ENCODE results near the gene EFCAB12.
"Not testable (repeated sequence)": the region's sequence is repeated elsewhere in the genome, so short reads cannot be mapped to it uniquely, and the experiment has no call there.

Gene EFCAB12

DNA sequence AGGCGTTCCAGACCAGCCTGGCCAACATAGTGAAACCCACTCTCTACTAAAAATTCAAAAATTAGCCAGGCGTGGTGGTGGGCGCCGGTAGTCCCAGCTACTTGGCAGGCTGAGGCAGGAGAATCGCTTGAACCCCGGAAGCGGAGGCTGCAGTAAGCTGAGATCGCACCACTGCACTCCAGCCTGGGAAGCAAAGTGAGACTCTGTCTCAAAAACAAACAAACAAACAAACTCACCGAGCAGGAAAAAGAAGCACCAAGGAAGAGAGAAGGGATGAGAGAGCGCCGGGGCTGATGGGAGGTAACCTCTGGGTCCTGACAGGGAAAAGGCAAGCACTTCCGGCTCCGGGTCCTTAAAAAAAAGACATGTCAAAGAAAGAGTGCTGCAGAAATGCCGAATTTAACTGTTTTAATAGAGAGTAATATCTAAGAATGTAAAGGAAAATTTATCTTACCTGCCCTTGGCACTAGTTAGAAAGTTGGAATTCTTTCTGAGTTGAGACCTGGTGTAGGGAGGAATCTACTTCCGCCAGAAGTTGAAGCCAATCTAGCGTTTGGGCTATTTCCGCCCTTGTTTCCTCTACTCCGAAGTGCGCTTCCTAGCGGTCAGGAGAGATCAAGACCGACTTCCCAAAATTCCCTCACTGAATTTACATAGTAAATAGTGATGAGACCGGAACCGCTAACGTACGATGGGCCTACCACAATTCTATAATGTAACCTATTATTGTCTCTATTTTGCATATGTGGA, 29.1 kb downstream of the EFCAB12 start:
- DNase-seq (peak; percentile 86), ATAC-seq (ENCODE audit: insufficient read depth, low read depth) (peak; percentile 89)
- H3K4me2 ChIP-seq (ENCODE audit: insufficient read depth, low read length), result peak overlapping the region; percentile 85
- peaks cover 50% of the 10 kb centered on the region for H3K79me2 ChIP-seq (ENCODE audit: insufficient read depth, low read length)
- no peaks in the 10 kb centered on the region for H3K27me3 ChIP-seq (ENCODE audit: insufficient read depth, low read length, poor library complexity)
- peak overlapping the region; percentile 85 for H3K27ac ChIP-seq (ENCODE audit: low read length)
- H3K4me3 ChIP-seq (ENCODE audit: low read depth in 1 of 2, low read length in 2 of 2), result peak overlapping the region; percentile 89 to 92
- TF ChIP-seq, protein P1, sequence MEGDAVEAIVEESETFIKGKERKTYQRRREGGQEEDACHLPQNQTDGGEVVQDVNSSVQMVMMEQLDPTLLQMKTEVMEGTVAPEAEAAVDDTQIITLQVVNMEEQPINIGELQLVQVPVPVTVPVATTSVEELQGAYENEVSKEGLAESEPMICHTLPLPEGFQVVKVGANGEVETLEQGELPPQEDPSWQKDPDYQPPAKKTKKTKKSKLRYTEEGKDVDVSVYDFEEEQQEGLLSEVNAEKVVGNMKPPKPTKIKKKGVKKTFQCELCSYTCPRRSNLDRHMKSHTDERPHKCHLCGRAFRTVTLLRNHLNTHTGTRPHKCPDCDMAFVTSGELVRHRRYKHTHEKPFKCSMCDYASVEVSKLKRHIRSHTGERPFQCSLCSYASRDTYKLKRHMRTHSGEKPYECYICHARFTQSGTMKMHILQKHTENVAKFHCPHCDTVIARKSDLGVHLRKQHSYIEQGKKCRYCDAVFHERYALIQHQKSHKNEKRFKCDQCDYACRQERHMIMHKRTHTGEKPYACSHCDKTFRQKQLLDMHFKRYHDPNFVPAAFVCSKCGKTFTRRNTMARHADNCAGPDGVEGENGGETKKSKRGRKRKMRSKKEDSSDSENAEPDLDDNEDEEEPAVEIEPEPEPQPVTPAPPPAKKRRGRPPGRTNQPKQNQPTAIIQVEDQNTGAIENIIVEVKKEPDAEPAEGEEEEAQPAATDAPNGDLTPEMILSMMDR (IDR thresholded peaks at IDR 0.05; ENCODE audit: borderline replicate concordance, extremely low read depth, low read length, poor library complexity, severe bottlenecking), result peak; percentile 95
- no peak for TF ChIP-seq EZH2 (IDR thresholded peaks at IDR 0.05; ENCODE audit: borderline replicate concordance, low read depth, low read length, severe bottlenecking)
- peaks cover 33% of the 10 kb centered on the region for H4K20me1 ChIP-seq (ENCODE audit: insufficient read depth, low read length)
- peaks cover 46% of the 10 kb centered on the region for H3K4me1 ChIP-seq (ENCODE audit: insufficient read depth, low read length)
- H3K9ac ChIP-seq (ENCODE audit: low read depth, low read length), result peak overlapping the region; percentile 64
- H3K36me3 ChIP-seq (ENCODE audit: insufficient read depth, low read length), result peaks cover 31% of the 10 kb centered on the region
- peak overlapping the region; percentile 87 for H2AFZ ChIP-seq (ENCODE audit: low read depth, low read length)
- H3K9me3 ChIP-seq (ENCODE audit: insufficient read depth, low read length, severe bottlenecking), result no peaks in the 10 kb centered on the region

DNA sequence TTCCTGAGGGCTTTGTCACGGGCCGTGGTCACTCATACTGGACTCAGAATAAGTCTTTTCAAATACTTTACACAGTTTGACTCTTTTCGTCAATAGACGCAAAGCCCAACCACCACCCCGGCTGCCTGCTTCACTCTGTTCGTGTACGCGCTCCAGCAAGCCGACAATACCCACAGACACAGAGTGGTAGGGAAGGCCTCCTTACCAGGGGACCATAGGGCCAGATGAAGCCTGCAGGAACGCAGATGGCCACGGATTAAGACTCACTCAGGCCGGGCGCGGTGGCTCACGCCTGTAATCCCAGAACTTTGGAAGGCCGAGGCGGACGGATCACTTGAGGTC, 29.7 kb downstream of the EFCAB12 start:
- Histone ChIP-seq H3K4me3 (ENCODE audit: low read depth in 1 of 2, low read length in 2 of 2) (peak overlapping the region; percentile 89 to 92), H3K36me3 (ENCODE audit: insufficient read depth, low read length) (peaks cover 36% of the 10 kb centered on the region), H4K20me1 (ENCODE audit: insufficient read depth, low read length) (peaks cover 33% of the 10 kb centered on the region), H3K4me1 (ENCODE audit: insufficient read depth, low read length) (peaks cover 46% of the 10 kb centered on the region), H3K4me2 (ENCODE audit: insufficient read depth, low read length) (peak overlapping the region; percentile 85), H2AFZ (ENCODE audit: low read depth, low read length) (peak overlapping the region; percentile 87), H3K9me3 (ENCODE audit: insufficient read depth, low read length, severe bottlenecking) (no peaks in the 10 kb centered on the region), H3K79me2 (ENCODE audit: insufficient read depth, low read length) (peaks cover 50% of the 10 kb centered on the region), H3K27me3 (ENCODE audit: insufficient read depth, low read length, poor library complexity) (no peaks in the 10 kb centered on the region), H3K9ac (ENCODE audit: low read depth, low read length) (peak overlapping the region; percentile 64), H3K27ac (ENCODE audit: low read length) (peak overlapping the region; percentile 85)
- TF ChIP-seq, protein P1 (IDR thresholded peaks at IDR 0.05; ENCODE audit: borderline replicate concordance, extremely low read depth, low read length, poor library complexity, severe bottlenecking), result no peak
- no peak for TF ChIP-seq EZH2 (IDR thresholded peaks at IDR 0.05; ENCODE audit: borderline replicate concordance, low read depth, low read length, severe bottlenecking)
- peak; percentile 24 for DNase-seq
- ATAC-seq (ENCODE audit: insufficient read depth, low read depth), result peak; percentile 47

DNA sequence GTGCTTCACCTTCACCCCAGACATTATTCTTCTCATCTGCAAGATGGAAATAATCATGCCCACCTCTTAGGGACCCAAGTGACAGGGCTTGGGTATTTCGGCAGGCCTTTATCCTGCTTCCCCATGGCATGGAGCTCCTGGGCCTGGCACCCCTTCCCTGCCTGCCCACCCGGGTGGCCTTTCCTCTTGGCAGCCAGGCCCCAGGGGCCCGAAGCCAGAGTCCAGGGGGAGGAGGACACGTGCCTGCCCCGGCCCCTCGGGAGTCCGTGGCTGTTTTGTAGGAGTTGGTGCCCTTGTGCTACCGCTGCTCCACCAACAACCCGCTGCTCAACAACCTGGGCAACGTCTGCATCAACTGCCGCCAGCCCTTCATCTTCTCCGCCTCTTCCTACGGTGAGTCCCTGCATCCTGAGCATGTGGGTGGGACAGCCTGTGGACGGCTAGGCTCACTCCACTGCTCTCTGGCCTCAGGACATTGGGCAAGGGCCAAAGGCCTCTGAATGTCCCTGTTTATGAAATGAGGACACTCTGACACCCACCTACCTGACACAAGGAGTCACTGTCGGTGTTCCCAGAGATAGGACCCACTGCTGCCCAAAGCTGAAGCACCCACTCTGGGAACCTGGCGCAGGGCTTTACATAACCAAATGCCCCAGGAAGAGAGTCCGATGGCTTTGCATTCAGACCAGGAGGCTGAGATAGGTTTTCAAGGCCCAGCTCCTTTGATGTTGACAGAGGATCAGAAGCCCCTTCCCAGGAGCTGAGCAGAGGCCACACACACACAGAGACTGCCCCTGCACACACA, 34.5 kb downstream of the EFCAB12 start:
- not testable (repeated sequence) for ATAC-seq (ENCODE audit: insufficient read depth, low read depth); H2AFZ ChIP-seq (ENCODE audit: low read depth, low read length); H3K4me2 ChIP-seq (ENCODE audit: insufficient read depth, low read length); H3K4me3 ChIP-seq (ENCODE audit: low read depth in 1 of 2, low read length in 2 of 2); H3K9ac ChIP-seq (ENCODE audit: low read depth, low read length); DNase-seq; H3K9me3 ChIP-seq (ENCODE audit: insufficient read depth, low read length, severe bottlenecking); H3K27ac ChIP-seq (ENCODE audit: low read length); H3K27me3 ChIP-seq (ENCODE audit: insufficient read depth, low read length, poor library complexity)
- peaks cover 35% of the 10 kb centered on the region for H3K4me1 ChIP-seq (ENCODE audit: insufficient read depth, low read length)
- H3K79me2 ChIP-seq (ENCODE audit: insufficient read depth, low read length), result peaks cover 49% of the 10 kb centered on the region
- H4K20me1 ChIP-seq (ENCODE audit: insufficient read depth, low read length), result peaks cover 33% of the 10 kb centered on the region
- H3K36me3 ChIP-seq (ENCODE audit: insufficient read depth, low read length), result peaks cover 76% of the 10 kb centered on the region

DNA sequence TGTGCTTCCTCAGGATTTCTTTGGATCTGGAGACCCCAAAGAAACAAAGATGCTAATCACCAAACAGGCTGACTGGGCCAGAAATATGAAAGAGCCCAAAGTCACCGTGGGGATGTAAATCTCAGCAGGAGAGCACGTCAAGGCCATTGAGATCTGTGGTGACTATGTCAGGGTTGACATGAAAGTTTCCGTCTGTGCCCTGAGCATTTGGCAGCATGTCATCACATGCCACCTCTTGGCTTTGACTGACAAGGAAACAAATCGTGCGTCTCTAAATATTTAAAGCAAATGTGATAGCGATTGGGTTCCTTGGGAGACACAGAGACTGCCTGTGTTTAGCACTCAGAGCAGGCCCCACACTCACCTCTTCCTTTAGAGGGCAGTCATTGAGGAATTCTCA, 35.2 kb downstream of the EFCAB12 start:
- Histone ChIP-seq H2AFZ (ENCODE audit: low read depth, low read length) (no peak overlapping the region), H3K27me3 (ENCODE audit: insufficient read depth, low read length, poor library complexity) (no peaks in the 10 kb centered on the region), H3K27ac (ENCODE audit: low read length) (no peak overlapping the region), H3K4me2 (ENCODE audit: insufficient read depth, low read length) (no peak overlapping the region), H3K36me3 (ENCODE audit: insufficient read depth, low read length) (peaks cover 82% of the 10 kb centered on the region), H3K9ac (ENCODE audit: low read depth, low read length) (no peak overlapping the region), H3K4me3 (ENCODE audit: low read depth in 1 of 2, low read length in 2 of 2) (no peak overlapping the region), H3K79me2 (ENCODE audit: insufficient read depth, low read length) (peaks cover 42% of the 10 kb centered on the region), H3K4me1 (ENCODE audit: insufficient read depth, low read length) (peaks cover 29% of the 10 kb centered on the region), H3K9me3 (ENCODE audit: insufficient read depth, low read length, severe bottlenecking) (no peaks in the 10 kb centered on the region), H4K20me1 (ENCODE audit: insufficient read depth, low read length) (peaks cover 32% of the 10 kb centered on the region)
- no peak for TF ChIP-seq EZH2 (IDR thresholded peaks at IDR 0.05; ENCODE audit: borderline replicate concordance, low read depth, low read length, severe bottlenecking)
- TF ChIP-seq, protein P1 (IDR thresholded peaks at IDR 0.05; ENCODE audit: borderline replicate concordance, extremely low read depth, low read length, poor library complexity, severe bottlenecking), result no peak
- ATAC-seq (ENCODE audit: insufficient read depth, low read depth) (no peak), DNase-seq (no peak)

DNA sequence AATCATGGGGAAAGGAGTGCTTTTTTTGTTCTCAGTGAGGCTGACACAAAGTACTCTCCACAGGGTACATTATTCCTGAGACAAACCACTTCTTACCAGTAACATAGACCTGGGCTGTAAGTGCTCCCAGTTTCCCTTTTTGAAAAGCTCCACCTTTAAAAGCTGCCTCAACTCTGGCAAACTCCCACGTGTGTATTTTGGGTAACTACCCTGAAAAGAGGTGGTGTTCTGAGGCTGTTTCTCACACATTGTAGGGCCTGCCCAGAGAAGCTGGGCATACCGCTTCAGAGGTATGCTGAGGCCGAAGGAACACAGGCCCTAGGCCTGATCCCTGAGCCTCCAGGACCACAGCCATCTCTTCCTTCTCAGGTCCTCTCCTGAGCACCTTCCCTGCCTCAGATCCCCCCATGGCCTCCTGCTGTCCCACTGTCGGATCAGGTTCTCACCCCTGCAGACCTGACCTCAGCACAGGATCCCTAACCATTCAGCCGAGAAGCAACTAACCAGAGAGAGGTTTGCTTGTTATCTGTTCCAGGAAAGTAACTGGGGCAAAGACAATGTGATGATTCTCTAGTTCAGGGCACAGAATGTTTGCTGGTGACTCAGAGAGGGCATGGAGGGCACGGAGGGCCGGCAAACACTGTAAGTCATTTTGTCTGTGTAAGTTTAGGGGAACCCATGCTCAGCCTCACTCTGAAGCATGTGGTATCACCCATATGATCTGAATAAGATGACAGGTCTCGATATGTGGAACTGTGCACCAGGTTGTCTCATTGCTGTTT, 36.1 kb downstream of the EFCAB12 start:
- not testable (repeated sequence) for ATAC-seq (ENCODE audit: insufficient read depth, low read depth); DNase-seq
- peaks cover 89% of the 10 kb centered on the region for H3K36me3 ChIP-seq (ENCODE audit: insufficient read depth, low read length)

More for the DNA sequence above, 36.1 kb downstream of the EFCAB12 start:
- not testable (repeated sequence) for H3K9me3 ChIP-seq (ENCODE audit: insufficient read depth, low read length, severe bottlenecking); H3K9ac ChIP-seq (ENCODE audit: low read depth, low read length); H3K27ac ChIP-seq (ENCODE audit: low read length); H2AFZ ChIP-seq (ENCODE audit: low read depth, low read length); H3K4me3 ChIP-seq (ENCODE audit: low read depth in 1 of 2, low read length in 2 of 2); H3K27me3 ChIP-seq (ENCODE audit: insufficient read depth, low read length, poor library complexity); H3K4me2 ChIP-seq (ENCODE audit: insufficient read depth, low read length)
- Histone ChIP-seq H3K4me1 (ENCODE audit: insufficient read depth, low read length) (peaks cover 19% of the 10 kb centered on the region), H4K20me1 (ENCODE audit: insufficient read depth, low read length) (peaks cover 24% of the 10 kb centered on the region), H3K79me2 (ENCODE audit: insufficient read depth, low read length) (peaks cover 32% of the 10 kb centered on the region)
